H9 (cell line): ENCODE data around the gene SMCO3. TPM values are rescaled to one million over a fixed set of nuclear protein-coding genes. Genes with fewer than 3 reads are reported as not detected.

ENCODE experiments used
- DNase-seq: peaks from one replicate; pipeline ENCODE4 v3.0.0-alpha.2; 2017
- H2AFZ ChIP-seq: one replicate; pipeline ENCODE4 v1.6.1; 2013; ENCODE audit warnings: mild to moderate bottlenecking, low read length, control low read depth, moderate library complexity
- H2AK5ac ChIP-seq: 2 replicates; pipeline ENCODE4 v1.6.1; 2013; ENCODE audit warnings: low read length, control low read depth, mixed read lengths; ENCODE audit not compliant: insufficient read length
- H2BK120ac ChIP-seq: one replicate; pipeline ENCODE4 v1.6.1; 2013; ENCODE audit warnings: low read depth, mild to moderate bottlenecking, low read length, control low read depth, inconsistent platforms; ENCODE audit not compliant: poor library complexity, severe bottlenecking
- H2BK12ac ChIP-seq: 2 replicates; pipeline ENCODE4 v1.6.1; 2013; ENCODE audit warnings: low read length, control low read depth, mixed read lengths, low read depth; ENCODE audit not compliant: insufficient read length
- H2BK15ac ChIP-seq: 2 replicates; pipeline ENCODE4 v1.6.1; 2013; ENCODE audit warnings: low read depth, low read length, control low read depth
- H2BK20ac ChIP-seq: one replicate; pipeline ENCODE4 v1.6.1; 2013; ENCODE audit warnings: low read depth, mild to moderate bottlenecking, low read length, control low read depth, inconsistent platforms; ENCODE audit not compliant: poor library complexity, severe bottlenecking
- H2BK5ac ChIP-seq: 2 replicates; pipeline ENCODE4 v1.6.1; 2013; ENCODE audit warnings: low read length, control low read depth, mixed read lengths; ENCODE audit not compliant: insufficient read length
- H3K14ac ChIP-seq: 2 replicates; pipeline ENCODE4 v1.6.1; 2013; ENCODE audit warnings: low read length, control low read depth; ENCODE audit not compliant: insufficient read depth
- H3K18ac ChIP-seq: 2 replicates; pipeline ENCODE4 v1.6.1; 2013; ENCODE audit warnings: low read depth, mild to moderate bottlenecking, mixed read lengths, low read length, control low read depth; ENCODE audit not compliant: insufficient read length
- H3K23ac ChIP-seq: 2 replicates; pipeline ENCODE4 v1.6.1; 2013; ENCODE audit warnings: low read length, control low read depth, mixed read lengths, low read depth; ENCODE audit not compliant: insufficient read length
- H3K23me2 ChIP-seq: 2 replicates; pipeline ENCODE4 v1.6.1; 2013; ENCODE audit warnings: low read depth, mild to moderate bottlenecking, mixed read lengths, low read length, control low read depth; ENCODE audit not compliant: insufficient read length, poor library complexity, severe bottlenecking
- H3K27ac ChIP-seq: 2 replicates; pipeline ENCODE4 v1.5.1; 2013; ENCODE audit warnings: low read length, control low read depth, mixed read lengths, low read depth; ENCODE audit not compliant: insufficient read length
- H3K27me3 ChIP-seq: 2 replicates; pipeline ENCODE4 v1.6.1; 2013; ENCODE audit warnings: low read length, control low read depth, inconsistent platforms; ENCODE audit not compliant: insufficient read depth
- H3K4ac ChIP-seq: 2 replicates; pipeline ENCODE4 v1.6.1; 2013; ENCODE audit warnings: low read depth, mild to moderate bottlenecking, control low read depth, inconsistent platforms, low read length, moderate library complexity
- H3K4me1 ChIP-seq: 2 replicates; pipeline ENCODE4 v1.6.1; 2013; ENCODE audit warnings: low read length, control low read depth, inconsistent platforms; ENCODE audit not compliant: insufficient read depth
- H3K4me2 ChIP-seq: 2 replicates; pipeline ENCODE4 v1.6.1; 2013; ENCODE audit warnings: low read length, control low read depth, mixed read lengths; ENCODE audit not compliant: insufficient read length, insufficient read depth
- H3K56ac ChIP-seq: 2 replicates; pipeline ENCODE4 v1.6.1; 2013; ENCODE audit warnings: low read depth, mild to moderate bottlenecking, mixed read lengths, low read length, control low read depth; ENCODE audit not compliant: insufficient read length
- H3K79me1 ChIP-seq: 2 replicates; pipeline ENCODE4 v1.6.1; 2013; ENCODE audit warnings: low read depth, mild to moderate bottlenecking, moderate library complexity, low read length, control low read depth, inconsistent platforms; ENCODE audit not compliant: insufficient read depth, poor library complexity, severe bottlenecking
- H3K79me2 ChIP-seq: 2 replicates; pipeline ENCODE4 v1.6.1; 2013; ENCODE audit warnings: low read length, control low read depth, inconsistent platforms; ENCODE audit not compliant: insufficient read depth
- H3K9ac ChIP-seq: 2 replicates; pipeline ENCODE4 v1.6.1; 2013; ENCODE audit warnings: low read length, control low read depth, mixed read lengths; ENCODE audit not compliant: insufficient read length; ENCODE audit errors: extremely low read depth
- H3K9me3 ChIP-seq: one replicate; pipeline ENCODE4 v1.6.1; 2013; ENCODE audit warnings: low read depth, low read length, inconsistent platforms; ENCODE audit not compliant: control insufficient read depth
- H3T11ph ChIP-seq: one replicate; pipeline ENCODE4 v1.6.1; 2013; ENCODE audit warnings: mild to moderate bottlenecking, low read length, control low read depth, inconsistent platforms
- H4K20me1 ChIP-seq: one replicate; pipeline ENCODE4 v1.6.1; 2013; ENCODE audit not compliant: control insufficient read depth, insufficient read length, insufficient read depth
- H4K5ac ChIP-seq: 2 replicates; pipeline ENCODE4 v1.6.1; 2013; ENCODE audit warnings: low read depth, mild to moderate bottlenecking, mixed read lengths, low read length, control low read depth; ENCODE audit not compliant: insufficient read length
- H4K8ac ChIP-seq: replicated peaks from 2 replicates; pipeline ENCODE4 v1.6.1; 2013; ENCODE audit warnings: low read length, control low read depth, mixed read lengths, low read depth; ENCODE audit not compliant: insufficient read length
- H4K91ac ChIP-seq: 2 replicates; pipeline ENCODE4 v1.6.1; 2013; ENCODE audit warnings: low read depth, mild to moderate bottlenecking, moderate library complexity, mixed read lengths, low read length, control low read depth; ENCODE audit not compliant: insufficient read length
- H3K27ac Mint-ChIP-seq, 3 experiments: 2 replicates in 2 of 3; 3 replicates in 1 of 3; pipeline ENCODE4 v1.8.0; 2020 to 2021; ENCODE audit warnings: mixed read lengths in 3 of 3, mild to moderate bottlenecking in 1 of 3, moderate library complexity in 1 of 3
- H3K27me3 Mint-ChIP-seq: 2 replicates; pipeline ENCODE4 v1.8.0; 2021; ENCODE audit warnings: low read depth, mild to moderate bottlenecking, moderate library complexity, mixed read lengths
- H3K36me3 Mint-ChIP-seq, 3 experiments: 2 replicates in 2 of 3; 3 replicates in 1 of 3; pipeline ENCODE4 v1.8.0; 2020 to 2021; ENCODE audit warnings: low read depth in 3 of 3, mixed read lengths in 3 of 3; ENCODE audit not compliant: insufficient read depth in 1 of 3
- H3K4me1 Mint-ChIP-seq, 2 experiments: 2 replicates each; pipeline ENCODE4 v1.8.0; 2020; ENCODE audit warnings: mixed read lengths in 2 of 2
- H3K4me3 Mint-ChIP-seq, 2 experiments: 2 replicates in 1 of 2; 3 replicates in 1 of 2; pipeline ENCODE4 v1.8.0; 2020 to 2021; ENCODE audit warnings: mild to moderate bottlenecking in 2 of 2, mixed read lengths in 2 of 2, moderate library complexity in 1 of 2
- H3K9me3 Mint-ChIP-seq, 2 experiments: 2 replicates in 1 of 2; 3 replicates in 1 of 2; pipeline ENCODE4 v1.8.0; 2020; ENCODE audit warnings: mild to moderate bottlenecking in 2 of 2, mixed read lengths in 2 of 2, moderate library complexity in 1 of 2
- WGBS: extraction: QIAGEN DNeasy Blood & Tissue Kit; methylation state at CpG from one replicate; pipeline ENCODE4 v1.1.7; 2013; ENCODE audit warnings: missing lambda C conversion rate, low lambda C conversion rate, mixed read lengths; ENCODE audit not compliant: insufficient read length; ENCODE audit errors: extremely low coverage; 5-methylcytosine and 5-hydroxymethylcytosine counted together
- total RNA-seq: library from RNA; stranded (reverse); gene quantifications from 2 replicates; pipeline ENCODE4 v1.2.1, GENCODE V29; 2021
- TF ChIP-seq, protein P1 (sequence below): fragments of 200-600 bp; sonication (generic); conservative IDR thresholded peaks from 3 replicates; pipeline ENCODE4 v1.8.0; 2021; ENCODE audit warnings: antibody characterized with exemption, mild to moderate bottlenecking

The SMCO3 gene
- total RNA-seq, 1 experiment from 2014 or later: not detected

DNA sequence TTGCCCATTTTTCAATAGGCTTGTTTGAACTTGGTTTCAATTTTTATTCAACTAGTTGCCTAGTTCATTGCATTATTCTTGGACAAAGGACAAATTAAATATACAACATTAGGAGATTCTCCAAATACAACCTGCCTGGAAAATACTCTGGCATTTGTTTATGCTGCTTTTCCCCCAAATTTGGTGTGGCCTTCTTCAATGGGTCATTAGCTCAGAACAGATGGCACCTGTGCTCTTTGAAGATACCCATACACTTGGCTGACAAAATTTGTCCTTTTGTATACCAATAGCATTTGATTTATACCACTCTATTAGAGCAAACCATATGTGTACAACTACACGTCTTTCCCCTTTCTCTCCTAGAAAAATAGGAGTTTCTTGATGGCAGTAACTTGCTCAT, 46.4 kb downstream of the SMCO3 start:
- no peak overlapping the region for H3T11ph ChIP-seq
- H4K8ac ChIP-seq: no peak overlapping the region
- no peak overlapping the region for H2BK120ac ChIP-seq
- no peak overlapping the region for H4K5ac ChIP-seq
- no peak overlapping the region for H3K14ac ChIP-seq
- H3K79me1 ChIP-seq: no peaks in the 10 kb centered on the region
- Mint-ChIP-seq H3K27me3 (peaks cover 5% of the 10 kb centered on the region; the same call in 1 of the 2 replicates), H3K4me3 (0 out of 5 replicates have a peak overlapping the region, but pooled peaks of 1 of the 2 experiments have one; percentile 15), H3K4me1 (peaks cover 14 to 24% of the 10 kb centered on the region in 2 experiments), H3K27ac (0 out of 7 replicates have a peak overlapping the region, but pooled peaks of 1 of the 3 experiments have one; percentile 13), H3K36me3 (peaks cover 18 to 33% (median 26%) of the 10 kb centered on the region in 3 experiments), H3K9me3 (peaks cover 7 to 9% of the 10 kb centered on the region in 2 experiments; a peak in 4 of 5 replicates)
- no peak overlapping the region for H3K56ac ChIP-seq
- TF ChIP-seq, protein P1, sequence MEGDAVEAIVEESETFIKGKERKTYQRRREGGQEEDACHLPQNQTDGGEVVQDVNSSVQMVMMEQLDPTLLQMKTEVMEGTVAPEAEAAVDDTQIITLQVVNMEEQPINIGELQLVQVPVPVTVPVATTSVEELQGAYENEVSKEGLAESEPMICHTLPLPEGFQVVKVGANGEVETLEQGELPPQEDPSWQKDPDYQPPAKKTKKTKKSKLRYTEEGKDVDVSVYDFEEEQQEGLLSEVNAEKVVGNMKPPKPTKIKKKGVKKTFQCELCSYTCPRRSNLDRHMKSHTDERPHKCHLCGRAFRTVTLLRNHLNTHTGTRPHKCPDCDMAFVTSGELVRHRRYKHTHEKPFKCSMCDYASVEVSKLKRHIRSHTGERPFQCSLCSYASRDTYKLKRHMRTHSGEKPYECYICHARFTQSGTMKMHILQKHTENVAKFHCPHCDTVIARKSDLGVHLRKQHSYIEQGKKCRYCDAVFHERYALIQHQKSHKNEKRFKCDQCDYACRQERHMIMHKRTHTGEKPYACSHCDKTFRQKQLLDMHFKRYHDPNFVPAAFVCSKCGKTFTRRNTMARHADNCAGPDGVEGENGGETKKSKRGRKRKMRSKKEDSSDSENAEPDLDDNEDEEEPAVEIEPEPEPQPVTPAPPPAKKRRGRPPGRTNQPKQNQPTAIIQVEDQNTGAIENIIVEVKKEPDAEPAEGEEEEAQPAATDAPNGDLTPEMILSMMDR: no peak
- no peaks in the 10 kb centered on the region; the same call in 1 of the 2 replicates for H3K79me2 ChIP-seq
- H3K4ac ChIP-seq: no peak overlapping the region
- H2BK20ac ChIP-seq: no peak overlapping the region
- no peak overlapping the region for H3K4me2 ChIP-seq
- no peaks in the 10 kb centered on the region for H3K27me3 ChIP-seq
- no peak overlapping the region for H2BK15ac ChIP-seq
- H2BK12ac ChIP-seq: no peak overlapping the region
- no peak overlapping the region for H2BK5ac ChIP-seq
- no peak overlapping the region for H3K9ac ChIP-seq
- H2AK5ac ChIP-seq: no peak overlapping the region
- H3K4me1 ChIP-seq: no peaks in the 10 kb centered on the region
- H3K23me2 ChIP-seq: peaks cover 4% of the 10 kb centered on the region
- no peaks in the 10 kb centered on the region for H3K9me3 ChIP-seq
- no CpG with 5 or more reads among the region's 1 CpG for WGBS
- H3K27ac ChIP-seq: no peak overlapping the region
- no peak overlapping the region for H3K18ac ChIP-seq
- no peak overlapping the region for H2AFZ ChIP-seq
- no peak for DNase-seq
- H4K91ac ChIP-seq: no peak overlapping the region
- H4K20me1 ChIP-seq: peaks cover 3% of the 10 kb centered on the region
- no peak overlapping the region for H3K23ac ChIP-seq
